Measurements from ENCODE around the gene RAVER1.
"Not testable (repeated sequence)": the region's sequence is repeated elsewhere in the genome, so short reads cannot be mapped to it uniquely, and the experiment has no call there.

Gene RAVER1

GRCh38 chr19:10339977-10340376 is 6.6 kb upstream of the RAVER1 start:
- DNase-seq, result no peak

DNA sequence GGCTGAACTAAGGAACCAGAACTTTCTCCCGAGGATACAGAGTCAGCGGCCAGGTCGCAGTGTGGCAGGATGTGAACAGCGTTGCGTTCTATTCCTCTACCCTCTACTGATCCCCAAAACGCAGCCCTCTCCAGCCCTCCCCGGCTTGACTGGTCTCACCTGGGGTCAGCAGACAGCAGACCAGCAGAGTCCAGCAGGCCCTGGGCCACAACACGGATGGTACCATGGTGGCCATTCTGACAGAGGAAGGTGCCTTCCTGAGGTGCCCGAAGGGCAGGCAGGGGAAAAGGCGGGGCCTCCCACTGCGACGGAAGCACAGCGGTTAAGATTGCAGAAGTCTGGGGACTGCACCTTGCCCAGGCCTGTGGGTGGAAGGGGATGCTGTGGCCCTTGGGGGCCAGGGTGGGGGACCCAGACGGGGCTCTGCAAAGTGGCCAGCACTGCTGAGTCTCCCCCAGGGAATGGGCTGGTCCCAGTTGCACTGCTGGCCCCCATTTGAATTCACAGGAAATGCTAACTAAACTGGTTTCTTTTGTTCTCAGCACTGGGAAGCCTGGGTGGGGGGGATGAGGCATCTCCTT is 6.1 kb upstream of the RAVER1 start, which contains the start of gene ICAM3:
TSS of gene ICAM3 (minus strand) at position 245 of the 581 bp plus-strand sequence. CDS start at position 235, 10 bp downstream.
- no peak for DNase-seq

GRCh38 chr19:10338940-10339339 is 5.6 kb upstream of the RAVER1 start:
- no peak for DNase-seq

DNA sequence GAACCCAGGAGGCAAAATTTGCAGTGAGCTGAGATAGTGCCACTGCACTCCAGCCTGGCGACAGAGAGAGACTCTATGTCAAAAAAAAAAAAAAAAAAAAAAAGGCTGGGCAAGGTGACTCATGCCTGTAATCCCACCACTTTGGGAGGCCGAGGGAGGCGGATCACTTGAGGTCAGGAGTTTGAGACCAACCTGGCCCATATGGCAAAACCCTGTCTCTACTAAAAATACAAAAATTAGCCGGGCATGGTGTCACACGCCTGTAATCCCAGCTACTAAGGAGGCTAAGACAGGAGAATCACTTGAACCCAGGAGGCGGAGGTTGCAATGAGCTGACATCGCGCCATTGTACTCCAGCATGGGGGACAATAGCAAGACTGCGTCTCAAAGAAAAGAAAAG is 3.4 kb upstream of the RAVER1 start:
- not testable (repeated sequence) for DNase-seq

GRCh38 chr19:10335352-10335985 is 2.1 kb upstream of the RAVER1 start:
- no peak for DNase-seq

DNA sequence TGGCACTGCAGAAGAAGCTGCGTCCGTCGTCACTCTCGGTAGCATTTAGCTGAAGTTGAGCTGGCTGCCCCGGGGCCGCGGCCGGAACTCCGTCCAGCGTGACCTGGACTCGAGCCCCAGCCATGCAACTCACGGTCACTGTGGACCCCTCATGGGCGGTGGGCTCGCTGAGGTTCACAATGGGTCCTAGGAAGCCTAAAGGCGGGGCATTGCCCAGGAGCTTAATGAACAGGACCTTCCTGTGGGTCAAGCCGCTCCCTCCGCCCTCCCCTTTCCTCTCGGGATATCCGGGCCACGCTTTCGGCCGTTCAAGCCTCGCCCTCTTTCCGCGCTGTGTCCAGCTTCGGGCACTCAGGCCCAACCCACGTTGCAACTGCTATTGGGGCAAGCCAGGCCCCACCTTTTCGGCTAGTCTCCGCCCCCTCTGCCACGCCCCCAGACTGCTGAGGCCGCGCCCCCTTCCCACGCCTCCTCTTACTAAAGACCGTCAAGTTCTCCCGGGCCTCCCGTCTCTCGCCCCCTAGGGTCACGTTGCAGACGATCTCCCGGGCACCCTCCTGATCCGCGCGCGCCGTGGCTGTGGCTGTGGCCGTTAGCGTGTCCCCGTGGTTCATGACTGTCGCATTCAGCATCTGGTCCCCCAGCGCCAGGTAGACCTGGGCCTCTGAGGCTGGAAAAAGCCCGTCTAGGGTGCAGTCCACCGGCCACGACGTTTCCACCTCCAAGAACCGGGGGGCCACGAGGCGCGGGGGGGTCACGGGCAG is 1.4 kb upstream of the RAVER1 start:
- DNase-seq, result no peak

DNA sequence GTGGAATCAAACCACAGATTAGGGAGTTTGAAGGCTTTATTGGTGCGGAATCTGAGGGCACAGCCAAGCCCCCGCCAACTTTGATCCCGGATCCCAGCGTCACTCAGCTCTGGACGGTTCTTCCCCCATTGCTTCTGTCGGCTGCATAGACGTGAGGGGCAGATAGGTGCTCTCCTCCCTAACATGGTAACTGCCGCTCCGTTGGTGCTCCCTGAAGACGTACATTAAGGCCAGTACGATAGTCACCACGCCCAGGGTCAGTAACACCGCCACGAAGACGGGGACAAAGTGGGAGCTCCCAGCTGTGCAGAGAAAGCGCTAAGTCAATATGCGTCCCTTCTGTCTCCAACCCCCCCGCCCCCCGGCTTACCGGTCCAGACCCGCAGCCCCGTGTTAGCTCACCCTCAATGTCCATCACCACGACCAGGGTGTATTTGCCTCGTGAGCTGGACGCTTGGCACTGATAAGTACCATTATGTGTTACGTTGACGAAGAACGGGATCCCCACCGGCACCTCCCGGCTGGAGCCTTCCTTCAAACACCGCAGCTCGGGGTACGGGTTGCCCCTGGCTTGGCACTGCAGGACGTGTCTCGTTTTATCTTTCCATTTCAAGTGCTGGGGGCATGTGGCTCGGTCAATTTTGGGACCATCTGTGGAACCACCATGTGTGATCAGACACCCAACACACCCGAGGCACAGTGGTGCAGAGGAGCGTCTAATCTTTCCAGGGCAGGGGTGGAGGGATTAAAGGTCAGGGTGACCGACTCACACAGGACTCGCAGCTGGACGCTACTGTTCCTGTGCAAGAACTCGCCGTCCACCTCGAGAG is 644 bp upstream of the RAVER1 start:
- DNase-seq, result no peak

DNA sequence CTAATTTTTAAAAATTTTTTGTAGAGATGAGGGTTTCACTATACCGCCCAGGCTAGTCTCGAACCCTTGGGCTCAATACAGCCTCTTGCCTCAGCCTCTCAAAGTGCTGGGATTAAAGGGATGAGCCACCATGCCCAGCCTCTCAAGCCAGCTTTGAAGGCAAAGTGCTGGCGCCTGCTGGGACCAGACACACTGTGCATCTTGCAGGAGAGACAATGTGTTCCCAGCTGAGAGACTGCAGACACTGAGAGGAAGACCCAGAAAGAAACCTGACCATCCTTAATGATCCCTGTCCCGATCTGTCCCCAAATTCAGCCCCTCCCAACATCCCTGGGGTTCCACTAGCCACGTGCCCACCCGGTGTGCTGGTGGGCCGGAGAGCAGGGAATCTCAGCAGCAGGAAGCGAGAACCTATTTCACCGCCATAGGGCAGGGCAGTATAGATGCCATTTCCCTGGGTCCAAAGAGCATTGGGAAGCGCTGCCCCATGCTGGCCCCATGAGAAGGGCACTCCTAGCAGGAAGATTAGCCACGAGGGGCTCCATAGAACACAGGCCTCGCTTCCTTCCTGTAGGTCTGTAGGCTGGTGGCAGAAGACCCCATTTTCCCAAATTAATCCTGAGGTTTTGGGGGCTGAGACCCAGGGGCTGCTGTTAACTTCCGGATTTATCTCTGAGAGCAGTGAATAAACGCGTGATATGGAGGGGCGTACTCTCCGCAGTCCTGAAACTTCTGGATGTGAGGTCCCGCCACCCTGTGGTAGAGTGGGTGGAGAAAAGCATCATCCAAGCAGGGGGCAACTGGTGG is 968 bp downstream of the RAVER1 start:
- DNase-seq, result no peak

- DNase-seq, result no peak
Observed at GRCh38 chr19:10329555-10329954, 3.8 kb downstream of the RAVER1 start.

DNA sequence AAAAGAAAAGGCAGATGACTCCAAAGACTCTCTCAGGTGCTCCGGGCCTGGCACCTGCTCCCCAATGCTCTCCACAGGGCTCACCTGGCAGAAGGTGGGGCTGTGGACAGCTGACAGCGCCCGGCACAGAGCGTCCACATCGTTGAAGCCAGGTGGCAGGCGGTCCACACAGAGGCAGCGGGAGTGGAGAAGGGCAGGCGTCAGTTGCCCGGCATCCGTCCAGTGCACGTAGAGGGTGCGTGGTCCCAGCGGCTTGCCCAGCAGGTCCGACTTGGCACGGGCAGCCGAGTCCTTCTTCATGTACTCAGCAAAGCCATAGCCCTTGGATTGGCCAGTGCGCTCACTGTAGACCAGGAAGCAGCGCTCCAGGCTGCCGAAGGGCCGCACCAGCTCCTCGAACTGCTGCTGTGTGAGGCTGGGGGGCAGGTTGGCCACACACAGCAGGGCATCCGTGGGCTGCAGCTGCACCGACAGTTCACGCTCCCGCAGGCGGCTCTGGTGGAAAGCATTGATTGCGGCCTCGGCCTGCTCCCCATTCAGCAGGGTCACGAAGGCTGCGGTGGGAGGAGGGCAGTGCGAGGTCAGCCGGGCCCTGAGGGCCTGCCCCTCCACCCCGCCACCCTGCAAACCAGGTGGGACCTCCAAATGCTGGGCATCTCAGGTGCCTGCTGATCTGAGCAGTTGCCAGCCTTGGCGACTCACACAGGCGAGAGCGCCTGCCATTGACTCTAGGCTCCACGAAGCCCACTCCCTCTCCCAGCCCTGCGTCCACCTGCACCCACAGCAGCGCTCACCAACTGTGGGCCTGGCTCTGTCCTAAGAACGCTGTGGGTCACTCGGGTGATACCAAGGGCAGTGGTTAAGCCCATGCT is 4.5 kb downstream of the RAVER1 start:
- no peak for DNase-seq

GRCh38 chr19:10327793-10328192 is 5.5 kb downstream of the RAVER1 start:
- DNase-seq, result no peak

DNA sequence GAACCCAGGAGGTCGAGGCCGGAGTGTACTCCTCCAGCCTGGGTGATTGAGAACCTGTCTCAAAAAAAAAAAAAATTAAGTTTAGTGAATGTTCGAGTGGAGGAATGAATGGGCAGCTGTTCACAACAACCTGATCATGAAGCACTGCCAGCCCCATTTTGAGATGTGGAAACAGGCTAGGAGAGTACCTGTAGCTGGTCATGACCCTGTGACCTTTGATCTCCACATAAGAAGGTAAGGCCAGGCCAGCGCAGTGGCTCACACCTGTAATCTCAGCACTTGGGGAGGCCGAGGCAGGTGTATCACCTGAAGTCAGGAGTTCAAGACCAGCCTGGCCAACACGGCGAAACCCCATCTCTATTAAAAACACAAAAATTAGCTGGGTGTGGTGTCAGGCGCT is 7.6 kb downstream of the RAVER1 start:
- DNase-seq, result no peak

DNA sequence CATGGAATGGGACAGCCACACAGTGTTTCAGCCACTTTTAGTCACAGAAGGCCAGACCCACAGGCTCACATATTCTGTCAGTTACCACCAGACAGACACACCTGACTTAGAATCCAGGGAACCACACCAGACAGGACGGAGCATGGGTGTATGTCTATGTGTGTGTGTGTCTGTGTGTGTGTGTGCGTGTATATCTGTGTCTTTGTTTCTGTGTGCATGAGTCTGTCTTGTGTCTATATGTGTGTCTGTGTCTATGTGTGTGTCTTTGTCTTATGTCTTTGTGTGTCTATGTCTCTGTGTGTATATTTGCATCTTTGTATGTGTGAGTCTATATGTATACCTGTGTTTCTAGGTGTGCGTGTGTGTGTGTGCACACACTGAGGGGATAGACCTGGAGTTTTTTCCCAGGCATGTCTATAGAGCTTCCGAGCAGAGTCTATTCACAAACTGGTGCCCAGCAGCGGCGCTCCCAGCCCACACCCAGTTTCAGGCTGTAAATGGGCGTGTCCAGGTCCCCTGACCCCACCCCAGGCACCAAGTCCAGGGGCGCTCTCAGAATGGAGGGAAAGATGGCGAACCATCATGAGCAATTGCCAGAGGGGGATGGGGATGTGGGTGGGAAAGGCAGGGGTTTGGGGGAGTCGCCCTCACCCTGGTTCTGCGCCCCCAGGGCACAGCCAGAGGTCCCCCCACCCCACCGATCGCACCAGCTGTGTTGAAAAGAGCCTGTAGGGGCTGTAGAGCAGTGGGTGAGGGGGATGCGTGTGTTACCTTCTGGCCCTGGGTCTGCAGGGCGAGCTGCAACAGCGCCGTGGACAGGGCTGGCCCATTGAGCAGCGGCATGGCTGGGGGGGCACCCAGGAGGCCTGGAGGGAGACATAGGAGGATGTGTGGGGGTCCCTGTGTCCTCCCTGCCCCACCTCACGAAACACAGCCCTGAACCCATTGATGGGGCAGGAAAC is 11.2 kb downstream of the RAVER1 start:
- DNase-seq, result no peak

GRCh38 chr19:10321417-10321797 is 11.9 kb downstream of the RAVER1 start:
- no peak for DNase-seq

- DNase-seq, result no peak
Observed at GRCh38 chr19:10320602-10321416, 12.5 kb downstream of the RAVER1 start.

DNA sequence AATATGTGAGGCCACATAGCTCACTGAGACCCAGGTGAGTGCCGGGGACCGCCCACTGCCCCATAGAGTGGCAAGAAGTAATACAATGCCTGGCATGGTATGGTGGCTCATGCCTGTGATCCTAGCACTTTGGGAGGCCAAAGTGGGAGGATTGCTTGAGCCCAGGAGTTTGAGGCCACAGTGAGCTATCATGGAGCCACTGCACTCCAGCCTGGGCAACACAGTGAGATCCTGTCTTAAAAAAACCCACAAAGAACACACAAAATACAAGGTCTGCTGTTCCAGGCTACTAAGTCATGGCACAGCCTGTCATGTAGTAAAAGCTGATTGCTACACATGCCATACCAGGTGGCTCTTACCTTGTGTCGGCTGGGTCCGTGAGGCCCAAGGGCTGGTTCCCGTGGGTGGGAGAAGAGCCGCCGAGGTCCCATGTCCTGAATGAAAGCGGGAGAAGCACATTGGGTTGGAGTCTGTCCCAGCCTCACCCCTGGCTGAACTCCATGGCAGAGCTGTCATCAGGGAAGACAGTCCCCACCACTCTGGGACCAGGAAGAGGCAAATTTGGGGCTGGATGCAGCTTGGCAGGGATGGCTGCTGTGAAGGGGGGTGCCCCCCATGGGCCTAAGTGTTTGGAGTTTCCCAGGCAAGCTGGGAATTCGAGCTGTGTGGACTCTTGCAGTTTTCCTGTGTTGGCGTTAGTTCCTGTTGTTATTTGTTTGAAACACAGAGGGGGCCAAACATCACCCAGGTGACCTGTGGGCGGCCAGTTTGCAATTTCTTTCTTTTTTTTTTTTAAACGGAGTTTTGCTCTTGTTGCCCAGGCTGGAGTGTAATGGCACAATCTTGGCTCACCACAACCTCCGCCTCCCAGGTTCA is 14.3 kb downstream of the RAVER1 start:
- DNase-seq, result no peak

- DNase-seq, result no peak
Observed at GRCh38 chr19:10317857-10318462, 15.4 kb downstream of the RAVER1 start.

Measured in NCI-H187 treated with DMSO at 0.1 percent for 48 hours (cell line).